Stomach (tissue), 4 donors: ENCODE results near the gene ANKRD53.

Experiments
- CTCF ChIP-seq, 7 experiments: fragments of 450-650 bp in 4 of 7; fragments of 200-600 bp in 3 of 7; sonication (generic) in 3 of 7; IDR thresholded peaks; one replicate each; pipeline ENCODE4 v1.5.1; 2016 to 2019; ENCODE audit warnings: antibody characterized with exemption in 7 of 7, control low read depth in 2 of 7, mild to moderate bottlenecking in 1 of 7
- EP300 ChIP-seq: sonication (generic); formaldehyde crosslinking; IDR thresholded peaks from one replicate; pipeline ENCODE4 v1.6.1; 2017; ENCODE audit warnings: antibody characterized with exemption
- POLR2A ChIP-seq, 4 donors: fragments of 450-650 bp; IDR thresholded peaks; one replicate each; pipeline ENCODE4 v1.6.1; 2016; ENCODE audit warnings: antibody characterized with exemption in 4 of 4, control low read depth in 2 of 4, mild to moderate bottlenecking in 1 of 4, moderate library complexity in 1 of 4

- TF ChIP-seq CTCF (IDR thresholded peaks at IDR 0.05) (no peak), EP300 (no peak), POLR2A (IDR thresholded peaks at IDR 0.05) (no peak)
These were observed 41.2 kb upstream of the ANKRD53 start for GRCh38 chr2:70936979-70937811.
